HG02884 (cell line): Measurements from ENCODE around the gene SLC15A3.

Source experiments
- ATAC-seq: cut with Tn5 transposase; IDR thresholded peaks from one replicate; pipeline ENCODE4 v1.9.1; 2021; ENCODE audit warnings: mild to moderate bottlenecking, moderate library complexity; ENCODE audit not compliant: unreplicated experiment

Gene SLC15A3

GRCh38 chr11:60932605-60933356, 19.2 kb downstream of the SLC15A3 start:
- no peak for ATAC-seq

GRCh38 chr11:60931917-60932316, 20.1 kb downstream of the SLC15A3 start:
- ATAC-seq: no peak

DNA sequence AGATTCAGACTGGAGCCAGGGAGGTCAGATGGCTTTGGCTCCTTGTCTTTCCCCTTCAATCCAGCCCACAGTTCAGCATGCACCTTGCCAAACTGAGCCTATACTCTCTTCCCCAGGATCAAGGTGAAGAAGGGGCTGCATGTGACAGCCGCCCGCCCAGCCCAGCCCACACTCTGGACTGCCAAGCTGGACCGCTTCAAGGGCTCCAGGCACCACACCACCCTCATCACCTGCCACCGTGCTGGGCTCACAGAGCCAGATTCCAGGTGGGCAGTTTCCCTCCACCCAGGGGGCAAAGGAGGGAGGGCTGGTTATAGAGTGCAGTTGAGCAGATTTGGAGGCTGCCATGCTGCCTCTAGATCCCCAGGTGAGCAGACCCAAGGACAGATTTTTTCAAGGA, 21.6 kb downstream of the SLC15A3 start:
- no peak for ATAC-seq

DNA sequence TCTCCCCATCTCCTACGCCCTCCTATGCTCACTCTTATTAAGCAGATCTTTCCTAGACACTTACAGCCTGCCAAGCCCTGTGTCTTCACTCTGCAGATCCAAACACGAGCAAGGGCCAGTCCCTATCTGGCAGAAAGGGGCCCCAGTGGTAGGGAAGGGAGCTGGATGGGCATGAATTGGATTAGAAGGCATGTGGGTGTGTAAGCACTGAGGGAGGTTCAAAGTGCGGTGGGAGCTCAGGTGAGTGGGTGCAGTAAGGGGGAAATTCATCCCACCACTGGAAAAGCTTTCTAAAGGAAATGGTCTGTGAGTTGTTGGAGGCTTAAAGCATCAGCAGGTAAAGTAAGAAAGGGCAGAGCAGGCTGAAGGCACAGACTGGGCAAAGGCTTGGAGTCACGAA, 22.2 kb downstream of the SLC15A3 start:
- ATAC-seq: no peak

DNA sequence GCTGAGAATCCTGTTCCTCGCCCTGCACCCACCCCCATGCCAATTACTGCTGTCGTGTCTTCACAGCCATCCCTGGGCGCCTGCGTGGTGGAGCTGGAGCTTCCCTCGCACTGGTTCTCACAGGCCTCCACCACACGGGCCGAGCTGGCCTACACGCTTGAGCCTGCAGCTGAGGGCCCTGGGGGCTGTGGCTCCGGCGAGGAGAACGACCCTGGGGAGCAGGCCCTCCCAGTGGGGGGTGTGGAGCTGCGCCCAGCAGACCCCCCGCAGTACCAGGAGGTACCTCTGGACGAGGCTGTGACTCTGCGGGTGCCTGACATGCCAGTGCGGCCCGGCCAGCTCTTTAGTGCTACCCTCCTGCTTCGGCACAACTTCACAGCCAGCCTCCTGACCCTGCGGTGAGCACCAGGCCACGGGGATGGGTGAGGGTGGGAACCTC, 23.4 kb downstream of the SLC15A3 start:
- no peak for ATAC-seq

DNA sequence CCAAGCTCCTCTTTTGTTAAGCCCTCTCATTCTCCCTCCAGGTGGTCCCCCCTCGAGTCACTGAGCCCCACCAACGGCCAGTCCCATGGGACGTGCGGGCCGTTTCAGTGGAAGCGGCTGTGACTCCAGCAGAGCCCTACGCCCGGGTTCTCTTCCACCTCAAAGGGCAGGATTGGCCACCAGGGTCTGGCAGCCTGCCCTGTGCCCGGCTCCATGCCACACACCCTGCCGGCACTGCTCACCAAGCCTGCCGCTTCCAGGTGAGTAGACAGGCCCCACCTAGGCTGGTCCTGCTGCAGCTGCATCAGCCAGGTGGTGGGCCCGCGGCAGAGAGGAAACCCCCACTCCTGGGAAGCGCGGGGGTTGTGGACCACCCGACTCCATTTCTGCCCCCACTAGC, 24.4 kb downstream of the SLC15A3 start:
- ATAC-seq: no peak

DNA sequence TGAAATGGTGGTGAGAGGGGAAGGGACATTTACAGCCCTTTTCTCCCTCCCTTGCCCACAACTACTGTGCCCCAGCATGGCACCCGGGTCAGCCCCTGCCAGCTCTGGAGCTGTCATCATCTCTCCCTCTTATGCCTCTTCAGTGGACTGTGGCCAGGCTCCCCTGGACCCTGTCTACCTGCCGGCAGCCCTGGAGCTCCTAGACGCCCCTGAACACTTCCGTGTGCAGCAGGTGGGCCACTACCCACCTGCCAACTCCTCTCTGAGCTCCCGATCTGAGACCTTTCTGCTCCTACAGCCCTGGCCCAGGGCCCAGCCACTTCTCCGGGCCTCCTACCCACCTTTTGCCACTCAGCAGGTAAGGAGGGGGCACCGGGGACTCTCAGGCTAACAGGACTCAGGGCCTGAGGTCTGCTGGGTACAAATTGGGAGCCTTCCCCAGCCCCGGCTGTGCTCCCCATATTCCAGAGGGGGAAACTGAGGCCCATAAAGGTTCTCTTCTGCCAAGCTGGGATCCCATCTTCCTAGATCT, 24.8 kb downstream of the SLC15A3 start:
- ATAC-seq: no peak

GRCh38 chr11:60926500-60926899, 25.5 kb downstream of the SLC15A3 start:
- ATAC-seq: no peak

- ATAC-seq: no peak
Measured at GRCh38 chr11:60925868-60926267, 26.1 kb downstream of the SLC15A3 start.

- ATAC-seq: no peak
Measured at GRCh38 chr11:60924906-60925853, 26.8 kb downstream of the SLC15A3 start.

- ATAC-seq: no peak
Measured at GRCh38 chr11:60924110-60924905, 27.7 kb downstream of the SLC15A3 start, which contains the start of gene TMEM132A. Gene TMEM132A (plus strand): TSS chr11:60924460. CDS start chr11:60924634, 174 bp downstream.

DNA sequence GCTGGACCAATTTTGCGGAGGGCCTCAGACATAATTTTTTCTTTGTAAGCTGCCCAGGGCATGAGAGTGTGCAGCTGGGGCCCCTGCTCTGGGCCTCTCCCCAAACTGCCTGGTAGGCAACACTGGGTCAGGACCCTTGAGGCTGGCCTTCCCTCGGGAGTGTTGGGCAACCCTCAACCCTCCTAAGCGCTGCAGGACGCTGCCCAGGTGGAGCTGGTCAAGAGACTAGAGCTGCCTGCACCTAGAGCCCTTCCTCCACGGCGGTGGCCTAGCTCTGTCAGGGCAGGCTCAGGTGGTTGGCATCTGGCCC, 28.2 kb downstream of the SLC15A3 start:
- ATAC-seq: no peak

GRCh38 chr11:60923326-60923725, 28.6 kb downstream of the SLC15A3 start:
- no peak for ATAC-seq

GRCh38 chr11:60922906-60923305, 29.1 kb downstream of the SLC15A3 start:
- no peak for ATAC-seq

DNA sequence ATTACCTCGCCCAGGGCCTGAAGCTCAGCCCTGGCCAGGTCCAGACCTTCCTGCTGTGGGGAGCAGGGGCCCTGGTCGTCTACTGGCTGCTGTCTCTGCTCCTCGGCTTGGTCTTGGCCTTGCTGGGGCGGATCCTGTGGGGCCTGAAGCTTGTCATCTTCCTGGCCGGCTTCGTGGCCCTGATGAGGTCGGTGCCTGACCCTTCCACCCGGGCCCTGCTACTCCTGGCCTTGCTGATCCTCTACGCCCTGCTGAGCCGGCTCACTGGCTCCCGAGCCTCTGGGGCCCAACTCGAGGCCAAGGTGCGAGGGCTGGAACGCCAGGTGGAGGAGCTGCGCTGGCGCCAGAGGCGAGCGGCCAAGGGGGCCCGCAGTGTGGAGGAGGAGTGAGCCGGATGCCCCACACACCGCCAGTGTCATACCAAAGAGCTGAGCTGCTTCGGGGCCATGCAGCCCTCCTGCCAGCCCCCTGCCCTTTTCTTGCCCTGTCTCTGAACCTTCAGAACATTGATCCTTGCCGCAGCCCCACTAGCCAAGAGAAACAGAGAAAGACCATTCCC, 30.1 kb downstream of the SLC15A3 start:
- no peak for ATAC-seq

GRCh38 chr11:60921259-60921658, 30.7 kb downstream of the SLC15A3 start:
- no peak for ATAC-seq

DNA sequence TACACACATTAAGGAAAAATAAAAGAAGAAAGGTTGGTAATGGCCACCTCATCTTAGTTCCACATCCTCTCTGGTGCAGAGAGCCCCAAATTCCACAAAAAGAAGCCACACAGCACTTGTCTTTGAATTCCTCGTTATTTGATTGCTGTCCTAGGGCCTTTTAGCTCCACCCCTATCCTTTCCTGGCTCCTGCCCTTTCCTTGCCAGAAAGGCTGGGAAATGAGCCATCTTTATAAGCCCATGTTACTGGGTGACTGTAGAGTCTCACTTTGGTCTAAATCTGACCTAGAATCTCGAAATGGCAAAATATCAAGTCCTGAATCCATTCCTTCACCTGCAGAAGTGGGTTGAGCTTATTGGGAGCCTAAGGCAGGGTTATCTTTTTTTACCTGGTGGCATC, 32.0 kb downstream of the SLC15A3 start:
- no peak for ATAC-seq

- ATAC-seq: no peak
Measured at GRCh38 chr11:60919320-60919719, 32.7 kb downstream of the SLC15A3 start.

DNA sequence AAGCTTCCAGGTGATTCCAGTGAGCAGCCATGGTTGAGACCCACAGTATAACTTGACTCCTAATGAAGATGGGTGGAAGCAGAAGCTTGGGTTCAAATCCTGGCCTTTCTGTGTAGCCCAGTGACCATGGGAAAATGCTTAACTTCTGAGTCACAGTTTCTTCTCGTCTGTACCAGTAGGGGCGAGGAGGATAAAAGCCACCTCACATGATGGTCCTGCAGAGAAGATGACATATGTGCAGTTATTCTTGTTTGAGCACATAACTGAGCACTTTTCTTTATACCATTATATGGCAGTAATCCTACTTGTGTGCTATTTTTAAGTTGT, 33.1 kb downstream of the SLC15A3 start:
- ATAC-seq: no peak

DNA sequence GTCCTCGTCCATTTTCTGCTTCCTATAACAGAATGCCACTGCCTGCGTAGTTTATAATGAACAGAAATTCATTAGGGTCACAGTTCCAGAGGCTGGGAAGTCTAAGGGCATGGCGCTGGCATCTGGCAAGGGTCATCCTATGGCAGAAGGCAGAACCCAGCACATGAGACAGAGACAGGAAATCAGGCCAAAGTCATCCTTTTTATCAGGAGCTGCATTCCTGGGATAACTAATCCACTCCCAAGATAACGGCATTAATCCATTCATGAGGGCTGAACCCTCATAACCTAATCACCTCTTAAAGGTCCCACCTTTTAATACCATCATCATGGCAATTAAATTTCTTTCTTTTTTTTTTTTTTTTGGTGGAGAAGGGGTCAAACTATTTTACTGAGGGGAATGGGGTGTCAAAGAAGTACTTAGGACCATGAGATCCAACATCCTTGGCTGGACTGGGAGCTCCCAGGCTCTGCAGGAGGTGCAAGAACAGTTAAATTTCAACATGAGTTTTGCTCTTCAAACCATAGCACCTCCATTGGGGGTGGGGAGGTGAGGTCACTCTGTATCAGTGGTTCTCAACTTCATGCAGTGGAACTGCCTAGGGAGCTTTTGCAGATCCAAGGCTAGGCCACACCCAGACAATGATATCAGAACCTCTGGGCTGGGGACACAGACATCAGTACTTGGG, 33.6 kb downstream of the SLC15A3 start:
- ATAC-seq: no peak
